PC-3 (cell line): ENCODE measurements around the gene BLM. TPM values are rescaled to one million over a fixed set of nuclear protein-coding genes. Genes with fewer than 3 reads are reported as not detected.

ENCODE experiments used
- ATAC-seq: fragments of 200-7000 bp; cut with Tn5 transposase; 2 replicates; pipeline ENCODE4 v1.9.1; 2020; ENCODE audit warnings: mild to moderate bottlenecking, moderate library complexity
- BruUV-seq: library from RNA; stranded (reverse); fragments of 400-500 nt; replicated peaks from 2 replicates; lab custom pipeline; 2021; lab: Mats Ljungman, UMichigan
- CTCF ChIA-PET: fragments of 300-600 bp; sonication (Branson Sonifier 250); formaldehyde crosslinking; loops from one replicate; lab custom pipeline; 2022; ENCODE audit warnings: antibody characterized with exemption; lab: Charles Lee
- POLR2A ChIA-PET: fragments of 300-600 bp; sonication (Branson Sonifier 250); formaldehyde crosslinking; loops from one replicate; lab custom pipeline; 2022; ENCODE audit warnings: antibody characterized with exemption; ENCODE audit not compliant: unreplicated experiment; lab: Charles Lee
- DNase-seq: peaks from one replicate; pipeline ENCODE4 v3.0.0-alpha.2; 2015
- H2AFZ ChIP-seq: fragments of 300-600 bp; sonication (generic); 2 replicates; pipeline ENCODE4 v1.6.0; 2016; ENCODE audit warnings: antibody characterized with exemption, low read length
- H3F3A ChIP-seq: fragments of 300-600 bp; sonication (generic); one replicate; pipeline ENCODE4 v1.6.0; 2017; ENCODE audit warnings: antibody characterized with exemption, low read length, control low read depth, mild to moderate bottlenecking; ENCODE audit not compliant: unreplicated experiment
- H3K27ac ChIP-seq: fragments of 300-600 bp; sonication (generic); 2 replicates; pipeline ENCODE4 v1.5.1; 2016; ENCODE audit warnings: mild to moderate bottlenecking, low read length
- H3K27me3 ChIP-seq: fragments of 300-600 bp; sonication (generic); 2 replicates; pipeline ENCODE4 v1.6.1; 2016; ENCODE audit warnings: low read length, mixed read lengths
- H3K36me3 ChIP-seq: fragments of 300-600 bp; sonication (generic); 2 replicates; pipeline ENCODE4 v1.6.1; 2016; ENCODE audit warnings: low read depth, mixed run types, low read length, mixed read lengths
- H3K4me1 ChIP-seq: fragments of 300-600 bp; sonication (generic); 2 replicates; pipeline ENCODE4 v1.5.1; 2016; ENCODE audit warnings: low read length; ENCODE audit not compliant: insufficient read depth
- H3K4me2 ChIP-seq: fragments of 300-600 bp; sonication (generic); 2 replicates; pipeline ENCODE4 v1.6.0; 2016; ENCODE audit warnings: low read length
- H3K4me3 ChIP-seq: fragments of 300-600 bp; sonication (generic); 2 replicates; pipeline ENCODE4 v1.5.1; 2016; ENCODE audit warnings: mild to moderate bottlenecking, low read length, mixed read lengths
- H3K79me2 ChIP-seq: fragments of 300-600 bp; sonication (generic); 2 replicates; pipeline ENCODE4 v1.6.1; 2017; ENCODE audit warnings: low read length, mixed read lengths
- H3K9ac ChIP-seq: fragments of 300-600 bp; sonication (generic); 2 replicates; pipeline ENCODE4 v1.6.0; 2016; ENCODE audit warnings: mild to moderate bottlenecking, low read length
- H3K9me2 ChIP-seq: fragments of 300-600 bp; sonication (generic); replicated peaks from 2 replicates; pipeline ENCODE4 v1.6.1; 2016; ENCODE audit warnings: mixed run types, low read length, mixed read lengths
- H3K9me3 ChIP-seq: fragments of 300-600 bp; sonication (generic); 2 replicates; pipeline ENCODE4 v1.6.1; 2016; ENCODE audit warnings: low read length, mixed read lengths
- H4K20me1 ChIP-seq: fragments of 300-600 bp; sonication (generic); 2 replicates; pipeline ENCODE4 v1.6.1; 2016; ENCODE audit warnings: low read length, mixed read lengths
- EZH2 ChIP-seq: fragments of 300-600 bp; sonication (generic); IDR thresholded peaks from one replicate; pipeline ENCODE4 v1.6.1; 2017; ENCODE audit warnings: antibody characterized with exemption, mild to moderate bottlenecking, low read length; ENCODE audit not compliant: unreplicated experiment
- EZH2phosphoT487 ChIP-seq: fragments of 300-600 bp; sonication (generic); IDR thresholded peaks from 2 replicates; pipeline ENCODE4 v1.6.1; 2018; ENCODE audit warnings: mild to moderate bottlenecking, antibody characterized with exemption, low read length, borderline replicate concordance
- intact Hi-C: fragments of 100-400 bp; cut with micrococcal nuclease; formaldehyde crosslinking; loops from 2 replicates; pipeline ENCODE4 v1.9.0; 2023
- total RNA-seq: library from RNA; depleted of rRNA; stranded (reverse); fragments of >200 nt; gene quantifications from 2 replicates; pipeline ENCODE4 v1.2.3, GENCODE V29; 2014
- TF ChIP-seq, protein P1 (sequence below): fragments of 300-600 bp; sonication (generic); conservative IDR thresholded peaks from 2 replicates; pipeline ENCODE4 v1.5.1; 2017; ENCODE audit warnings: antibody characterized with exemption, low read depth, mild to moderate bottlenecking, low read length

BLM gene
- total RNA-seq, 1 experiment from 2014 or later: 18.7 TPM

DNA sequence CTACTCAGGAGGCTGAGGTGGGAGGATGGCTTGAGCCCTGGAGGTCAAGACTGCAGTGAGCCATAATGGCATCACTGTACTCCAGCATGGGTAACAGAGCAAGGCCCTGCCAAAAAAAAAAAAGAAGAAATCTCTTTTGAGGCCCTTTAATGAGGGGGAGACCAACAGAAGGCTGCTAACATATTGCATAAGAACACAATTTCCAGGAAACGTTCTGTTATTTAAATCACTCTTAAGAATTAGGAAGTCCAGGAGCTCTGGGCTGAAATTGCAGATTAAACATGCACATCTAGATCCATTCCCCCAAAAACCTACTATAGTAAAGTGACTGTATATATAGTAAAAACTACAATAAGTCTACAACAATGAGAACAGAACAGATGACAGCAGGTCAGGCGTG is 16.1 kb upstream of the BLM start:
- Histone ChIP-seq H3K36me3 (no peaks in the 10 kb centered on the region), H3K79me2 (no peaks in the 10 kb centered on the region), H3K27me3 (no peaks in the 10 kb centered on the region), H3K4me3 (no peak overlapping the region), H3K9me2 (no peaks in the 10 kb centered on the region), H3K9me3 (no peaks in the 10 kb centered on the region), H2AFZ (no peak overlapping the region), H3K9ac (no peak overlapping the region), H3K4me1 (no peaks in the 10 kb centered on the region), H4K20me1 (no peaks in the 10 kb centered on the region), H3K4me2 (no peak overlapping the region), H3F3A (no peaks in the 10 kb centered on the region), H3K27ac (no peak overlapping the region)
- ATAC-seq: no peak
- DNase-seq: no peak
- BruUV-seq: no TSS peak
- POLR2A ChIA-PET: no interaction called here
- intact Hi-C loops: no loop called here
- TF ChIP-seq EZH2: no peak
- no peak for TF ChIP-seq EZH2phosphoT487
- TF ChIP-seq, protein P1, sequence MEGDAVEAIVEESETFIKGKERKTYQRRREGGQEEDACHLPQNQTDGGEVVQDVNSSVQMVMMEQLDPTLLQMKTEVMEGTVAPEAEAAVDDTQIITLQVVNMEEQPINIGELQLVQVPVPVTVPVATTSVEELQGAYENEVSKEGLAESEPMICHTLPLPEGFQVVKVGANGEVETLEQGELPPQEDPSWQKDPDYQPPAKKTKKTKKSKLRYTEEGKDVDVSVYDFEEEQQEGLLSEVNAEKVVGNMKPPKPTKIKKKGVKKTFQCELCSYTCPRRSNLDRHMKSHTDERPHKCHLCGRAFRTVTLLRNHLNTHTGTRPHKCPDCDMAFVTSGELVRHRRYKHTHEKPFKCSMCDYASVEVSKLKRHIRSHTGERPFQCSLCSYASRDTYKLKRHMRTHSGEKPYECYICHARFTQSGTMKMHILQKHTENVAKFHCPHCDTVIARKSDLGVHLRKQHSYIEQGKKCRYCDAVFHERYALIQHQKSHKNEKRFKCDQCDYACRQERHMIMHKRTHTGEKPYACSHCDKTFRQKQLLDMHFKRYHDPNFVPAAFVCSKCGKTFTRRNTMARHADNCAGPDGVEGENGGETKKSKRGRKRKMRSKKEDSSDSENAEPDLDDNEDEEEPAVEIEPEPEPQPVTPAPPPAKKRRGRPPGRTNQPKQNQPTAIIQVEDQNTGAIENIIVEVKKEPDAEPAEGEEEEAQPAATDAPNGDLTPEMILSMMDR: no peak
- CTCF ChIA-PET: no interaction called here

DNA sequence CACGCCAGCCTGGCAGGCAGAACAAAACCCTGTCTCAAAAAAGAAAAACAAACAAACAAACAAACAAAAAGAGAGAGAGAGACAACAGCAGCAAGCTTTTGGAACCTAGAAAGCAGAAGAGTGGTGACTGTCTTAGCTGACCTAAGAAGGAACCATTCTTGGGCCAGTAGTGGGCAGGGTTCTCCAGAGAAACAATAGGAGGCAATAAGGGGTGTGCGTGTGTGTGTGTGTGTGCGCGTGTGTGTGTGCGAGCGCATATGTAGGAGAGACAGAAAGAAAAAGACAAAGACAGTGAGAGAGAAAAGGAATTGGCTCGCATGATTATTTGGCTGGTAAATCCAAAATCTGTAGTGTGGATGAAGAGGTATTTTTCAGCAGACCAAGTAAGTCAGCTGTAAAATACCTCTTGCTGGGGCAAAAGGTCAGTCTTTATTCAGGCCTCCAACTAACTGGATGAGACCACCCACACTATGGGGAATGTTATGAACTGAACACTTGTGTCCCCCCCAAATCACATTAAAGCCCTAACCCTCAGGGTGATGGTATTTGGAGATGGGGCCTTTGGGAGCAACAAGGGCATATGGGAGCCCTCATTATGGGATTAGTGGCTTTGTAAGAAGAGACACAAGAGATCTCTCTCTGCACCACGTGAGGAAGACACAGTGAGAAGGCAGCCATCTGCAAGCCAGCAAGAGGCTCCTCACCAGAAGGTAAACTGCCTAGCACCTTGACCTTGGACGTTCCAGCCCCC is 15.1 kb upstream of the BLM start:
- Histone ChIP-seq H3K36me3 (no peaks in the 10 kb centered on the region), H3K9ac (no peak overlapping the region), H3K27ac (no peak overlapping the region), H3K4me3 (no peak overlapping the region), H3K79me2 (no peaks in the 10 kb centered on the region), H3K4me2 (no peak overlapping the region), H3K9me2 (no peaks in the 10 kb centered on the region), H3K9me3 (no peaks in the 10 kb centered on the region), H3F3A (no peaks in the 10 kb centered on the region), H3K27me3 (no peaks in the 10 kb centered on the region), H4K20me1 (no peaks in the 10 kb centered on the region), H2AFZ (no peak overlapping the region), H3K4me1 (no peaks in the 10 kb centered on the region)
- intact Hi-C loops: no loop called here
- TF ChIP-seq EZH2phosphoT487 (no peak), EZH2 (no peak)
- TF ChIP-seq, protein P1: no peak
- BruUV-seq: no TSS peak
- CTCF ChIA-PET: no interaction called here
- POLR2A ChIA-PET: no interaction called here
- no peak for ATAC-seq
- no peak for DNase-seq

DNA sequence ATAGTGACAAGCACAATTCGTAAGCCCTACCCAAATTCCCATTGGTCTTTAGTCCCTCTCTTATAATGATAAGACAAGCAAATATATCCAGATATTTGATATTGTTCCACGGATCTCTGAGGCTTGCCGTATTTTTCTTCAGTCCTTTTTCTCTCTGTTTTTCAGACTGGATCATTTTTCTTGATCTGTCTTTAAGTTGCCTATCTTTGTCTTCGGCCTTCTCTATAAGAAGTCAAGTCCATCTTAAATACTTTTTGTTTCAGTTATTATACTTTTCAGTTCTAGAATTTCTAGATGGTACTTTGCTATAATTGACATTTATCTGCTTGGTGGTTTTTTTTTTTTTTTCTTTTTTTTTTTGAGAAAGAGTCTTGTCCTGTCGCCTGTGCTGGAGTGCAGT is 13.7 kb upstream of the BLM start:
- Histone ChIP-seq H3K9me2 (no peaks in the 10 kb centered on the region), H3F3A (no peaks in the 10 kb centered on the region), H3K9ac (no peak overlapping the region), H3K4me2 (no peak overlapping the region), H2AFZ (no peak overlapping the region), H3K27me3 (no peaks in the 10 kb centered on the region), H3K36me3 (no peaks in the 10 kb centered on the region), H4K20me1 (no peaks in the 10 kb centered on the region), H3K9me3 (no peaks in the 10 kb centered on the region), H3K79me2 (no peaks in the 10 kb centered on the region), H3K4me1 (no peaks in the 10 kb centered on the region), H3K4me3 (no peak overlapping the region), H3K27ac (no peak overlapping the region)
- no TSS peak for BruUV-seq
- ChIA-PET POLR2A (no interaction called here), CTCF (no interaction called here)
- TF ChIP-seq EZH2phosphoT487: no peak
- TF ChIP-seq, protein P1: no peak
- TF ChIP-seq EZH2: no peak
- DNase-seq: no peak
- no peak for ATAC-seq
- intact Hi-C loops: no loop called here
